Occipital lobe (tissue), 2 donors: ENCODE measurements around the gene KPNA4. TPM values are rescaled to one million over a fixed set of nuclear protein-coding genes. Genes with fewer than 3 reads are reported as not detected.
"Not testable (repeated sequence)": the region's sequence is repeated elsewhere in the genome, so short reads cannot be mapped to it uniquely, and the experiment has no call there.

ENCODE experiments used
- DNase-seq: peaks from one replicate; lab custom pipeline; 2025; lab: John Stamatoyannopoulos, UW
- total RNA-seq: library from RNA; depleted of rRNA; stranded (reverse); fragments of >200 nt; gene quantifications from one replicate; pipeline ENCODE4 v1.2.3, GENCODE V29; 2014

The KPNA4 gene
- total RNA-seq, 1 donor from 2014 or later = 49.0 TPM

DNA sequence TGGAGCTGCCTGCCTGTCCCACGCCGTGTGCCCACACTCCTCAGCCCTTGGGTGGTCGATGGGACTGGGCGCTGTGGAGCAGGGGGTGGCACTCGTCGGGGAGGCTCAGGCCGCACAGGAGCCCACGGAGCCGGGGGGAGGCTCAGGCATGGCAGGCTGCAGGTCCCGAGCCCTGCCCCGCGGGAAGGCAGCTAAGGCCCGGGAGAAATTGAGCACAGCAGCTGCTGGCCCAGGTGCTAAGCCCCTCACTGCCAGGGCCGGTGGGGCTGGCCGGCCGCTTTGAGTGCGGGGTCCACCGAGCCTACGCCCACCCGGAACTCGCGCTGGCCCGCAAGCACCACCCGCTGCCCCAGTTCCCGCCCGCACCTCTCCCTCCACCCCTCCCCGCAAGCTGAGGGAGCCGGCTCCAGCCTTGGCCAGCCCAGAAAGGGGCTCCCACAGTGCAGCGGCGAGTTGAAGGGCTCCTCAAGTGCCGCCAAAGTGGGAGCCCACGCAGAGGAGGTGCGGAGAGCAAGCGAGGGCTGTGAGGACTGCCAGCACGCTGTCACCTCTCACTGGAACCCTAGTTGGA, 8.7 kb upstream of the KPNA4 start:
- DNase-seq = not testable (repeated sequence)

DNA sequence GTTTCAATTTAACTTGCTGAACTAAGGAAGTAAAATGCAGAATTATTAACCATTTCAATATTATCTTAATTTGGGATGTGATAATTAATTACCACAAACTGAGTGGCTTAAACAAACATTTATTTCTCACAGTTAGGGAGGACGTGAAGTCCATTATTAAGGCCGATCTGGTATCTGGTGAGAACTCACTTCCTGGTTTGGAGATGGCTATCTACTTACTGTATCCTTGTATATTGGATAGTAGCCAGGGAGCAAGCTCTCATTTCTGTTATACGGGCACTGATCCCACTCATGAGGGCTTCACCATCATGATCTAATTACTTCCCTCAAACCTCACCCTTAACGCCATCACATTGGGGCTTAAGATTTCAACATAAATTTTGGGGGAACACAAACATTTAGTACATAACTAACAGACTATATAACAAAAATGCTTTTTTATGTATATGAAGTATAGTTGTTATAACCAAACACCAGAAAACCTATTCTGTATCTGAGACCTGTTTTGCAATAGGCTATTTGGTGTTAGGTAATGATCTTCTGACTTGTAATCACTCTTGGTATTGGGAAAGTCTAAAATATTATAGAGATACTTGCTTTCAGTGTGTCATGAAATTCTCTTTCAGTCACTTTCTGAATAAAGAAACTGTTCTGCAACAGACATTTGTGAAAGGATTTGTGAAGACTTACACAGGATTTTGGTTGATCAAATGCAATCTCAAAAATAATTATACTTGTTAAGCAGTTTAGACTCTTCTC, 4.7 kb upstream of the KPNA4 start:
- DNase-seq = no peak

- DNase-seq = no peak
These were observed 3.6 kb upstream of the KPNA4 start for GRCh38 chr3:160568989-160569388.

DNA sequence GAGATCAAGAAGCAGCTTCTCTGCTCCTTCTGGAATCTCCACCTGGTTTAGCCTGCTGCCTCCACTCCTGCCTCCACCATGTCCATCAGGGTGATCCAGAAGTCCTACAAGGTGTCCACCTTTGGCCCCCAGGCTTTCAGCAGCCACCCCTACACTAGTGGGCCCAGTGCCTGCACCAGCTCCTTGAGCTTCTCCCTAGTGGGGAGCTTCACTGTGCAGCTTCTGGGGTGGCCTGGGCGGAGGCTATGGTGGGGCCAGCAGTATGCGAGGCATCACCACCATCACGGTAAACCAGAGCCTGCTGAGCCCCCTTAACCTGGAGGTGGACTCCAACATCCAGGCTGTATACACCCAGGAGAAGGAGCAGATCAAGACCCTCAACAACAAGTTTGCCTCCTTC, 2.4 kb upstream of the KPNA4 start:
- no peak for DNase-seq

DNA sequence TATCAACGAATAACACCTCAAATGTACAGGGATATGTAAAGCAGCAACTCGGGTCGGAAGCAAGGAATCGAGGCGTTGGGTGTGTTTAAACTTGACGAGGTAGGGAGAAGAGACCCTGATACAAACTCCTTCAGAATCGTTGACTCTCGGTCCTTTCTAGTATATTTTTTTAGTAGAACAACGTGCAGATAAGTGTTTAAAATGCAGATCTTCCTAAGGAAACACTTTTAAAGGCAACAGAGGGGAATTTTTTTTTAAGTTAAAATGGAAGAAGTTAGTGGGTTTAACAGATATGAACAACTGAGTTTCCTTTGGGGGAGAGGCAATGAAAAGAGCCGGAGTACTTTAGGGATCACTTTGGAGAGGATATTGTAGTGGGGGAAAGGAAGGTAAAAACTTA, 1.1 kb upstream of the KPNA4 start:
- DNase-seq = no peak

DNA sequence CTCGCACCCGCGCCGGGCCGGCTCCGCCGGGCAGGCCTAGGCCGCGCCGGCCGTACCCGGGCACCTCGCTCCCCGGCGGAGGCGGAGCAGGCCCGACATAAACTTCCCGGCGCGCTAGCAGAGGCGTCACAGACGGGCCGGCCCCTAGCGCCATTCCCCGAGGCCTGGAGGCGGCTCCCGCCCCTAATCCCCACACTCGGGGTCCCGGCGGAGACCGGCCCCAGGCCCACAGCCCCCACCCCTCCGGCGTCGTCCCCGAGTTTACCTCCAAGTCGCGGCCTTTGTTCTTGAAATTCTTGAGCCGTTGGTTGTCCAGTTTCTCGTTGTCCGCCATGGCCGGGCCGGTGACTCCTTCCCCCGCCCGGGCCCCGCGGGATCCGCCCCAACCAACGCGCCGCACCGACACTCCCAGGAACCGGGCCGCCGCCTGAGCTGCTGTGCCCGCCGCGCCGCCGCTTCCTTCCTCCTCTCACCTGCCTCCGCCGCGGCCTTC, 376 bp downstream of the KPNA4 start:
- DNase-seq = peak; percentile 61

DNA sequence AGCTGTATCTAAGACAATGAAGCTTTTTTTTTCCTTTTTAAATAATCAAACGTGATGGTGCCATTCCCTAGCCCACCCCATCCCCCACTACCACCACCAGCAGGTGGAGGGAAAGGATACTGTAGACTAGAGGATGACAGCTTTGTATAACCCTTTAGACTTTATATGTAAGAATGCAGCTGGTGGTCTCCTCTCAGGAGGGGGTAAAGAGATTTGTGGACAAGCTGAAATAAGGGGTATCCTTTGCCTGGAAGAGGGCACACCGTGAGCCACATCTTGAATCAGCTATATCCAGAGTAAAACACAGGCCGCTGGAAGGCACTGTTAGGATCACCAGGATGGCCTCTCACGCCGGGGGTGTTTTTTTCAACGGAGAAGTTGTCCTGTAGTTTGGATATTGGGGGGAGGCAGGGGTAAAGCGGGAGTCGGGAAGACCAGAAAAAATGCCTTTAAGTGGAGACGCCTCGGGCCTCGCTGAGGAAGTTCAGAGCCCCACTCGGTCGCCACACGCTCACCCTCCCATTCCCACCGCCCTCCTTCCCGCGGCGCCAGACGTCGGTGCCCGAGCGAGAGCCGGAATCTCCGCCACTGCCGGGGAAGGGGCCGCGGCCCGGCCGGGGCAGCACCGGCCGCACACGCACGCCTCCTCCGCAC, 986 bp downstream of the KPNA4 start:
- DNase-seq = no peak

- no peak for DNase-seq
These were observed 2.4 kb downstream of the KPNA4 start for GRCh38 chr3:160562952-160563351.

DNA sequence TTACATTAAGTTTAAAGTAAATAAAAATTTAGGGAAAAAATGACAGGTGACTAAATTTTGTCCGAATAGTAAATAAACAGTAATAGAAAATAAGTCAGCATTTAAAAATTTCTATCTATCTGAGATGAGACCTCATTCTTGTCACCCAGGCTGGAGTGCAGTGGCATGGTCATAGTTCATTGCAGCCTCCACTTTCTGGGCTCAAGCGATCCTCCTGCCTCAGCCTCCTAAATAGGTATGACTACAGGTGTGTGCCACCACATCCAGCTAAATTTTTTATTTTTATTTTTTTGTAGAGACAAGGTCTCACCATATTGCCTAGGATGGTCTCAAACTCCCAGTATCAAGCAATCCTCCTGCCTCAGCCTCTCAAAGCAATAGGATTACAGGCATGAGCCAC, 7.8 kb downstream of the KPNA4 start:
- no peak for DNase-seq

- no peak for DNase-seq
These were observed 9.2 kb downstream of the KPNA4 start for GRCh38 chr3:160556141-160556540.

GRCh38 chr3:160554980-160555379, 10.4 kb downstream of the KPNA4 start:
- DNase-seq = no peak

GRCh38 chr3:160553827-160554226, 11.5 kb downstream of the KPNA4 start:
- no peak for DNase-seq

- DNase-seq = no peak
These were observed 18.6 kb downstream of the KPNA4 start for GRCh38 chr3:160546727-160547126.

DNA sequence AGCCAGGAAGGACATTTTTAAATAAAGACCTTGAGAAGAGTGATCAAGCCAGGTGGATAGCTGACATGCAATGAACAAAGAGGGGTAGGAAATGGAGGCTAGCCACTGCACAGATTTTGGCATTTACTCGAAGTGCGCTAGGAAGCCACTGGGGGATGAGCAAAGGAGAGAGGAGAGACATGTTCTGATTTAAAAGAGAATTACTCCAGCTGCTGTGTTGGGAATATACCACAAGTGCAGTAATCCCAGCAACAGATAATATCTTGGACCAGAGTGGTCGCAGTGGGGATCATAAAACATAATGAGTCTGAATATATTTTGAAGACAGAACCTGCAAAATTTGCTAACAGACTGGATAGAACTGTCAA, 19.9 kb downstream of the KPNA4 start:
- DNase-seq = no peak

- DNase-seq = no peak
These were observed 20.4 kb downstream of the KPNA4 start for GRCh38 chr3:160544844-160545503.

GRCh38 chr3:160540551-160540950, 24.8 kb downstream of the KPNA4 start:
- no peak for DNase-seq

- no peak for DNase-seq
These were observed 26.5 kb downstream of the KPNA4 start for GRCh38 chr3:160538895-160539294.

- DNase-seq = no peak
These were observed 27.6 kb downstream of the KPNA4 start for GRCh38 chr3:160537729-160538128.

- DNase-seq = no peak
These were observed 33.0 kb downstream of the KPNA4 start for GRCh38 chr3:160532371-160532770.

DNA sequence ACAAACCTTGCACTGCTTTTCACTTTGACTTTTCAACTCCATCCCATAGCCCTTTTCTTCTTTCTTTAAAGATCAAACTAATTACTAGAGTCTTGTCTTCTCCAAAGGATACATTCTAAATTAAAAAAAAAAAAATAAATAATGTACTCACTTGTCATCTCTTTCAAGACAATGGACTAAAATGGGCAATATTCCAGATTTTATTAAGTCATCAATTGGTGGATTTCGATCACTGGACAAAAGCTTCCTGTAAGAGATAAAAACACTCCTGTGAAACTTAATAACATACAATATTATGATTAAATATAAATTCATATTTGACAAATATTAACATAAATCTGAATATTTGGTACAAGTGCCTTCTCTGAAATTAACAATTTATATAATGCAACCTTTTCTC, 34.1 kb downstream of the KPNA4 start:
- no peak for DNase-seq

DNA sequence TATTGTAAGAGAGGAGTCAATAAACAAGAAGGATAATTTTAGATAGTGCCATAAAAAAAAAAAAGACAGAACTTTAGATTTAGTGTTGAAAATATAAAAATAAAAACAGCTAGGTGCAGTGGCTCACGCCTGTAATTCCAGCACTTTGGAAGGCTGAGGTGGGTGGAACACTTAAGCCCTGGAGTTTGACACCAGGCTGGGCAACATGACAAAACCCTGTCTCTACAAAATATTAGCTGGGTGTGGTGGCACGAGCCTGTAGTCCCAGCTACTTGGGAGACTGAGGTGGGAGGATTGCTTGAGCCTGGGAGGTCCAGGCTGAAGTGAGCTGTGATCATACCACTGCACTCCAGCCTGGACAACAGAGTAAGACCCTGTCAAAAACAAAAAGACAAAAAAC, 49.0 kb downstream of the KPNA4 start:
- DNase-seq = not testable (repeated sequence)

DNA sequence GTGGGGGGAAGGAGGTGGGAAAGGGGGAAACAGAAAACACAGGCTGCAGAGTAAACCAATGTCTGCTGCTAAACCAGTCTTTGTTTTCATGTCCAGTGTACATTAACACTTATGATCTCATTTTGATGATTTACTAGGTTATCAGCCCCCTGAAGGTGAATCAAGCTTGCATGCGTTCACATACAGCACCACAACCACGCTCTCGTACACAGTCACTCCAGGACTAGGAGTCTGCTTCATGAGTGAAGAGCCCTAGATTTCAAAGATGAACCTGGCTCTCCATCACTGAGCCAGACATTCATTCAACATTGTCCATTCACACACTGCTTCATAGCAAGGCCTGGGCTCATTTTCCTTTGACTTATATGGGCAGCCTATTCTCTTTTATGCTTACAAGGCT, 64.0 kb downstream of the KPNA4 start:
- no peak for DNase-seq
